ENCODE data around the gene GBF1. TPM values are rescaled to one million over a fixed set of nuclear protein-coding genes. Genes with fewer than 3 reads are reported as not detected.
A peak's percentile ranks its signal among the peaks of the same experiment; 100 is the strongest.

The GBF1 gene
- total RNA-seq, 3 donors from 2014 or later = 51.9 to 67.8 (median 62.9) TPM

- DNase-seq (no peak), ATAC-seq (peak; percentile 8)
- Histone ChIP-seq H3K4me1 (ENCODE audit: low read depth) (peaks cover 15% of the 10 kb centered on the region), H3K36me3 (ENCODE audit: low read depth) (no peaks in the 10 kb centered on the region), H3K4me3 (no peak overlapping the region), H3K9me3 (no peaks in the 10 kb centered on the region)
- intact Hi-C loops (cut with DNase I, micrococcal nuclease) = no loop called here
- TF ChIP-seq, protein P1, sequence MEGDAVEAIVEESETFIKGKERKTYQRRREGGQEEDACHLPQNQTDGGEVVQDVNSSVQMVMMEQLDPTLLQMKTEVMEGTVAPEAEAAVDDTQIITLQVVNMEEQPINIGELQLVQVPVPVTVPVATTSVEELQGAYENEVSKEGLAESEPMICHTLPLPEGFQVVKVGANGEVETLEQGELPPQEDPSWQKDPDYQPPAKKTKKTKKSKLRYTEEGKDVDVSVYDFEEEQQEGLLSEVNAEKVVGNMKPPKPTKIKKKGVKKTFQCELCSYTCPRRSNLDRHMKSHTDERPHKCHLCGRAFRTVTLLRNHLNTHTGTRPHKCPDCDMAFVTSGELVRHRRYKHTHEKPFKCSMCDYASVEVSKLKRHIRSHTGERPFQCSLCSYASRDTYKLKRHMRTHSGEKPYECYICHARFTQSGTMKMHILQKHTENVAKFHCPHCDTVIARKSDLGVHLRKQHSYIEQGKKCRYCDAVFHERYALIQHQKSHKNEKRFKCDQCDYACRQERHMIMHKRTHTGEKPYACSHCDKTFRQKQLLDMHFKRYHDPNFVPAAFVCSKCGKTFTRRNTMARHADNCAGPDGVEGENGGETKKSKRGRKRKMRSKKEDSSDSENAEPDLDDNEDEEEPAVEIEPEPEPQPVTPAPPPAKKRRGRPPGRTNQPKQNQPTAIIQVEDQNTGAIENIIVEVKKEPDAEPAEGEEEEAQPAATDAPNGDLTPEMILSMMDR (IDR thresholded peaks at IDR 0.05) = no peak
These were observed 186.3 kb downstream of the GBF1 start for GRCh38 chr10:102431452-102432124.

Other genes starting within 250 kb of the GBF1 start
- 10 to 100 TPM; 25.8 to 45.6 (median 28.1) TPM for gene ARMH3, start 189.4 kb upstream of the GBF1 start, total RNA-seq
- gene HPS6, start 180.2 kb upstream of the GBF1 start, total RNA-seq = 10 to 100 TPM; 17.8 to 21.4 (median 18.3) TPM
- 10 to 100 TPM; 32.3 to 92.2 (median 37.2) TPM for gene LDB1, start 125.2 kb upstream of the GBF1 start, total RNA-seq
- 10 to 100 TPM; 17.1 to 30.3 (median 20.3) TPM for gene PPRC1, start 112.5 kb upstream of the GBF1 start, total RNA-seq
- gene NOLC1, start 93.1 kb upstream of the GBF1 start, total RNA-seq = 10 to 100 TPM; 33.2 to 44.3 (median 40.1) TPM
- under 1 TPM in 1 of 3 donors, not detected in 2; 0.22 TPM for gene ELOVL3, start 19.2 kb upstream of the GBF1 start, total RNA-seq
- gene PITX3, start 4.0 kb upstream of the GBF1 start, total RNA-seq = not detected
- gene NFKB2, start 150.2 kb downstream of the GBF1 start, total RNA-seq = 10 to 100 TPM; 26.9 to 72.2 (median 29.0) TPM
- 100 to 1,000 TPM in 1 of 3 donors, 10 to 100 TPM in 1, 1 to 10 TPM in 1; 8.2 to 228 (median 11.4) TPM for gene PSD, start 173.3 kb downstream of the GBF1 start, total RNA-seq
- 10 to 100 TPM; 18.3 to 27.7 (median 20.5) TPM for gene FBXL15, start 175.3 kb downstream of the GBF1 start, total RNA-seq
- gene CUEDC2, start 187.0 kb downstream of the GBF1 start, total RNA-seq = 10 to 100 TPM; 26.6 to 51.9 (median 29.2) TPM
- gene C10orf95, start 206.0 kb downstream of the GBF1 start, total RNA-seq = 1 to 10 TPM in 2 of 3 donors, under 1 TPM in 1; 0.41 to 2.3 (median 2.0) TPM